ENCODE results near the gene C10orf105. TPM values are rescaled to one million over a fixed set of nuclear protein-coding genes. Genes with fewer than 3 reads are reported as not detected.

Gene C10orf105
- polyA plus RNA-seq, 2 donors = 0.02 to 0.04 TPM

DNA sequence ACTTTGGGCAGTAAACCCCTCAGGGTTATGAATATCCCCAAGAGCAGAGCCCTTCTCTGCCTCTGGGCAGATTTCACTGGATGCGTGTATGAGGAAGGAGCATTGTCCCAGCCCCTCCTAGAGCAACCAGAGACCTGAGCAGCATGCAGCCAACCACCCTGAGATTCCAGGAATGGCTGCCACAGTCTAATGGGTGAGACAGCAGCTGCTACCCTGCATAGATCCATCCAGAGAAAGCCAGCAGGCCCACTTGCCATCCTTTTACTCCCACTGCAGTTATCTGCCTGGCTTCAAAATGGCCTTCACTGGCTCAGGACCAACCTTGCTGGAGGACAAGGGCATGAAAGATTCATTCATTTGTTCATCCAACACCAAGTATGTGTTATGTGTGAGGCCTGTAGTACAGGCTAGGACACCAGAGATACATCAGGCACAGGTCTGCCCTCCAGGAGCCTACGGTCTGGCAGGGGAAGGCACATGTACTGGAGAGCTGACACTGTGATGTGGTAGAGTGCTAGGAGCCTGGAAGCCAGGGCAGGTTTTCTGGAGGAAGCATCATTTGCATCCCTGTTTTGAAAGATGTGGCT, 26.2 kb upstream of the C10orf105 start:
- Histone ChIP-seq H3K36me3 (ENCODE audit: control insufficient read depth in 2 of 2, insufficient read depth in 2 of 2, low read length in 1 of 2) (peaks cover 7 to 9% of the 10 kb centered on the region in 2 donors), H3K27me3 (ENCODE audit: control insufficient read depth in 1 of 2, insufficient read depth in 2 of 2, low read length in 2 of 2) (no peaks in the 10 kb centered on the region), H3K4me3 (ENCODE audit: low read depth in 1 of 2, low read length in 2 of 2) (no peak overlapping the region), H3K4me1 (ENCODE audit: control insufficient read depth in 2 of 2, insufficient read depth in 2 of 2, low read length in 1 of 2) (peaks cover 12 to 45% of the 10 kb centered on the region in 2 donors), H3K27ac (ENCODE audit: low read depth in 2 of 2, low read length in 1 of 2) (peak overlapping the region; percentile 13 to 88), H3K9me3 (ENCODE audit: control insufficient read depth in 2 of 2, insufficient read depth in 1 of 2, low read depth in 1 of 2, low read length in 1 of 2) (no peaks in the 10 kb centered on the region)
- WGBS, 2 donors = 85 to 91% methylated on average over 2 of the region's 2 CpGs

- Histone ChIP-seq H3K9me3 (ENCODE audit: control insufficient read depth in 2 of 2, insufficient read depth in 1 of 2, low read depth in 1 of 2, low read length in 1 of 2) (no peaks in the 10 kb centered on the region), H3K4me3 (ENCODE audit: low read depth in 1 of 2, low read length in 2 of 2) (no peak overlapping the region), H3K27ac (ENCODE audit: low read depth in 2 of 2, low read length in 1 of 2) (no peak overlapping the region), H3K4me1 (ENCODE audit: control insufficient read depth in 2 of 2, insufficient read depth in 2 of 2, low read length in 1 of 2) (peaks cover 17 to 50% of the 10 kb centered on the region in 2 donors), H3K27me3 (ENCODE audit: control insufficient read depth in 1 of 2, insufficient read depth in 2 of 2, low read length in 2 of 2) (no peaks in the 10 kb centered on the region), H3K36me3 (ENCODE audit: control insufficient read depth in 2 of 2, insufficient read depth in 2 of 2, low read length in 1 of 2) (peaks cover 4% of the 10 kb centered on the region in 2 donors)
- 81 to 93% methylated on average over 8 of the region's 8 CpGs for WGBS, 2 donors
Observed at GRCh38 chr10:71744897-71745663, 25.5 kb upstream of the C10orf105 start.

- H3K4me3 ChIP-seq (ENCODE audit: low read depth in 1 of 2, low read length in 2 of 2) = no peak overlapping the region
- 89 to 91% methylated on average over 1 of the region's 1 CpG for WGBS, 2 donors
- peaks cover 24 to 53% of the 10 kb centered on the region in 2 donors for H3K4me1 ChIP-seq (ENCODE audit: control insufficient read depth in 2 of 2, insufficient read depth in 2 of 2, low read length in 1 of 2)
- no peaks in the 10 kb centered on the region for H3K27me3 ChIP-seq (ENCODE audit: control insufficient read depth in 1 of 2, insufficient read depth in 2 of 2, low read length in 2 of 2)
- H3K36me3 ChIP-seq (ENCODE audit: control insufficient read depth in 2 of 2, insufficient read depth in 2 of 2, low read length in 1 of 2) = no peaks in the 10 kb centered on the region
- H3K9me3 ChIP-seq (ENCODE audit: control insufficient read depth in 2 of 2, insufficient read depth in 1 of 2, low read depth in 1 of 2, low read length in 1 of 2) = no peaks in the 10 kb centered on the region
- H3K27ac ChIP-seq (ENCODE audit: low read depth in 2 of 2, low read length in 1 of 2) = no peak overlapping the region
Observed at GRCh38 chr10:71743866-71744265, 24.3 kb upstream of the C10orf105 start.

- Histone ChIP-seq H3K27me3 (ENCODE audit: control insufficient read depth in 1 of 2, insufficient read depth in 2 of 2, low read length in 2 of 2) (no peaks in the 10 kb centered on the region), H3K4me3 (ENCODE audit: low read depth in 1 of 2, low read length in 2 of 2) (no peak overlapping the region), H3K36me3 (ENCODE audit: control insufficient read depth in 2 of 2, insufficient read depth in 2 of 2, low read length in 1 of 2) (no peaks in the 10 kb centered on the region), H3K4me1 (ENCODE audit: control insufficient read depth in 2 of 2, insufficient read depth in 2 of 2, low read length in 1 of 2) (peaks cover 24 to 53% of the 10 kb centered on the region in 2 donors), H3K9me3 (ENCODE audit: control insufficient read depth in 2 of 2, insufficient read depth in 1 of 2, low read depth in 1 of 2, low read length in 1 of 2) (no peaks in the 10 kb centered on the region), H3K27ac (ENCODE audit: low read depth in 2 of 2, low read length in 1 of 2) (no peak overlapping the region)
- WGBS, 2 donors = 85 to 87% methylated on average over 4 of the region's 4 CpGs
Observed at GRCh38 chr10:71743089-71743838, 23.7 kb upstream of the C10orf105 start.

DNA sequence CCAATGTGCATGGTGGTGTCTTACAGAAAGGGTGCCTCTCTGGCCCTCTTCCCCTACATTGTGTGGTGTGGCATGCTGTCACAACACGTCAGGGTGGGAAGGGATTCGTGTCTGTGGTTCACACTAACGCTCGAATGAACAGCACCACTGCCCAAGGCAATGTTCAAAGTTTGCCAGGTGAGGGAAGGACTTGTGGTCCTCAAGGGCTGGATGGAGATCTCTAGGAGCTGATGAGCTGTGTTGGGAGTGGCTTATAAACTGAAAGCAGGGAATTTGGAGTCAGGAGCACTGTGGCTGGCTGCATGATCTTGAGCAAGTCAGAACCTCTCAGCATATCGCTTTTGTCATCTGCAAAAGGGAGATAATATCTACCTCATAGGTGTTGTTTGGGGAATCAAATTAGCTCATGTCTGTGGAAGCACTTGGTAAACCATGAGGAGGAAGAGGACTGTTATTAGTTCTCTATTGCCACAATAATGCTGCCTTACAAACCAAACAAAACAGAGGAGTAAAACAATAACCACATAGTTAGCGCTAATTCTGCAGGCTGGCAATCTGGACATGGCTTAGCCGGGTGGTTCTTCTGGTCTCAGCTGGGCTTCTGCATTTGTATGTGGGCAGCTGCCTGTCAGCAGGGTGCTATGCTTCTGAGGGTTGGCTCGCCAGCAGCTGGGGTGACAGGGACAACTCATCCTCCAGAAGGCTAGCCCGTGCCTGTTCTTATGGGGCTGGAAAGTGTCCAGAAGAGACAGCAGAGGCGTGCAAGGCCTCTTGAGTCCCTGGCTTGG, 22.9 kb upstream of the C10orf105 start:
- 72 to 76% methylated on average over 10 of the region's 10 CpGs for WGBS, 2 donors
- peaks cover 18 to 52% of the 10 kb centered on the region in 2 donors for H3K4me1 ChIP-seq (ENCODE audit: control insufficient read depth in 2 of 2, insufficient read depth in 2 of 2, low read length in 1 of 2)
- peak overlapping the region in 1 of 2 donors; percentile 58 for H3K27ac ChIP-seq (ENCODE audit: low read depth in 2 of 2, low read length in 1 of 2)

GRCh38 chr10:71741671-71742070, 22.1 kb upstream of the C10orf105 start:
- Histone ChIP-seq H3K27me3 (ENCODE audit: control insufficient read depth in 1 of 2, insufficient read depth in 2 of 2, low read length in 2 of 2) (no peaks in the 10 kb centered on the region), H3K9me3 (ENCODE audit: control insufficient read depth in 2 of 2, insufficient read depth in 1 of 2, low read depth in 1 of 2, low read length in 1 of 2) (no peaks in the 10 kb centered on the region), H3K4me1 (ENCODE audit: control insufficient read depth in 2 of 2, insufficient read depth in 2 of 2, low read length in 1 of 2) (peaks cover 14 to 51% of the 10 kb centered on the region in 2 donors), H3K36me3 (ENCODE audit: control insufficient read depth in 2 of 2, insufficient read depth in 2 of 2, low read length in 1 of 2) (no peaks in the 10 kb centered on the region), H3K4me3 (ENCODE audit: low read depth in 1 of 2, low read length in 2 of 2) (no peak overlapping the region), H3K27ac (ENCODE audit: low read depth in 2 of 2, low read length in 1 of 2) (no peak overlapping the region)
- WGBS, 2 donors = 96% methylated on average over 20 of the region's 20 CpGs

More for the DNA sequence above, 22.9 kb upstream of the C10orf105 start:
- no peaks in the 10 kb centered on the region for H3K36me3 ChIP-seq (ENCODE audit: control insufficient read depth in 2 of 2, insufficient read depth in 2 of 2, low read length in 1 of 2)
- H3K27me3 ChIP-seq (ENCODE audit: control insufficient read depth in 1 of 2, insufficient read depth in 2 of 2, low read length in 2 of 2) = no peaks in the 10 kb centered on the region
- no peaks in the 10 kb centered on the region for H3K9me3 ChIP-seq (ENCODE audit: control insufficient read depth in 2 of 2, insufficient read depth in 1 of 2, low read depth in 1 of 2, low read length in 1 of 2)
- no peak overlapping the region for H3K4me3 ChIP-seq (ENCODE audit: low read depth in 1 of 2, low read length in 2 of 2)

DNA sequence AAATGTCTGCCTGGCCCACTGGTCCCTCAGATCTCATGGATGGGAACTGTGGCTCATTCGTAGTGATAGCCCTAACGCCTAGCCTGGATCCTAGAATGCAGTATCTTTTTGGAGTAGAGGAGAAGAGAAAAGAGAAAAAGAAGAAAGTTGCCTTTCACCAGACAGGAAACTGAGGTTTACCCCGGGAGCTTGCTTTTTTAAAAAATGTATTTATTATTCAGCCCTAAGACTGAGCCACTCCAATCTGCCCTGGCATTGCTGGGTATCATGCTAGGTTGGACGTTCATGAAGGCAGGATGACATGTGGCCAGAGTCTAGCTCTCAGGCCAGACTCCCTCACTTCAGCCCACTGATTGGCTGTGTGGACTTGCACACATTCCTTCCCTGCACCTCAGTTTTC, 21.5 kb upstream of the C10orf105 start:
- no peaks in the 10 kb centered on the region for H3K36me3 ChIP-seq (ENCODE audit: control insufficient read depth in 2 of 2, insufficient read depth in 2 of 2, low read length in 1 of 2)
- no peaks in the 10 kb centered on the region for H3K9me3 ChIP-seq (ENCODE audit: control insufficient read depth in 2 of 2, insufficient read depth in 1 of 2, low read depth in 1 of 2, low read length in 1 of 2)
- peaks cover 11 to 51% of the 10 kb centered on the region in 2 donors for H3K4me1 ChIP-seq (ENCODE audit: control insufficient read depth in 2 of 2, insufficient read depth in 2 of 2, low read length in 1 of 2)
- H3K27ac ChIP-seq (ENCODE audit: low read depth in 2 of 2, low read length in 1 of 2) = no peak overlapping the region
- 67 to 76% methylated on average over 4 of the region's 4 CpGs for WGBS, 2 donors
- H3K27me3 ChIP-seq (ENCODE audit: control insufficient read depth in 1 of 2, insufficient read depth in 2 of 2, low read length in 2 of 2) = no peaks in the 10 kb centered on the region
- H3K4me3 ChIP-seq (ENCODE audit: low read depth in 1 of 2, low read length in 2 of 2) = no peak overlapping the region

GRCh38 chr10:71740069-71740653, 20.6 kb upstream of the C10orf105 start:
- 32 to 45% methylated on average over 9 of the region's 9 CpGs for WGBS, 2 donors
- no peaks in the 10 kb centered on the region for H3K27me3 ChIP-seq (ENCODE audit: control insufficient read depth in 1 of 2, insufficient read depth in 2 of 2, low read length in 2 of 2)
- peak overlapping the region; percentile 22 to 66 for H3K27ac ChIP-seq (ENCODE audit: low read depth in 2 of 2, low read length in 1 of 2)
- H3K36me3 ChIP-seq (ENCODE audit: control insufficient read depth in 2 of 2, insufficient read depth in 2 of 2, low read length in 1 of 2) = no peaks in the 10 kb centered on the region
- peaks cover 11 to 58% of the 10 kb centered on the region in 2 donors for H3K4me1 ChIP-seq (ENCODE audit: control insufficient read depth in 2 of 2, insufficient read depth in 2 of 2, low read length in 1 of 2)
- no peak overlapping the region for H3K4me3 ChIP-seq (ENCODE audit: low read depth in 1 of 2, low read length in 2 of 2)
- no peaks in the 10 kb centered on the region for H3K9me3 ChIP-seq (ENCODE audit: control insufficient read depth in 2 of 2, insufficient read depth in 1 of 2, low read depth in 1 of 2, low read length in 1 of 2)

All from esophagus (tissue), 2 donors.